Measurements from ENCODE around the gene ZBP1.

The ZBP1 gene

GRCh38 chr20:57620274-57620990 is at the start of gene ZBP1:
Gene ZBP1, minus strand, starts transcription at chr20:57620426. Its CDS starts 131 bp downstream, at chr20:57620295.
- peak in 2 of 3 experiments; percentile 16 to 48 for DNase-seq

- peak in 1 of 3 experiments; percentile 20 for DNase-seq
Observed at GRCh38 chr20:57669632-57670031, 49.4 kb upstream of the ZBP1 start.

GRCh38 chr20:57667924-57668782 is 47.9 kb upstream of the ZBP1 start:
- no peak for DNase-seq

- DNase-seq, result no peak
Observed at GRCh38 chr20:57667388-57667787, 47.2 kb upstream of the ZBP1 start.

GRCh38 chr20:57666834-57667157 is 46.6 kb upstream of the ZBP1 start:
- no peak for DNase-seq

- no peak for DNase-seq
Observed at GRCh38 chr20:57666106-57666833, 46.0 kb upstream of the ZBP1 start.

GRCh38 chr20:57665589-57665971 is 45.4 kb upstream of the ZBP1 start:
- DNase-seq, result no peak

- DNase-seq, result no peak
Observed at GRCh38 chr20:57664924-57665588, 44.8 kb upstream of the ZBP1 start.

GRCh38 chr20:57664476-57664875 is 44.2 kb upstream of the ZBP1 start:
- no peak for DNase-seq

GRCh38 chr20:57663681-57664451 is 43.6 kb upstream of the ZBP1 start:
- DNase-seq, result no peak

GRCh38 chr20:57663241-57663640 is 43.0 kb upstream of the ZBP1 start:
- no peak for DNase-seq

- no peak for DNase-seq
Observed at GRCh38 chr20:57662456-57663240, 42.4 kb upstream of the ZBP1 start.

- no peak for DNase-seq
Observed at GRCh38 chr20:57661746-57662455, 41.7 kb upstream of the ZBP1 start.

GRCh38 chr20:57660922-57661745 is 40.9 kb upstream of the ZBP1 start:
- no peak for DNase-seq

GRCh38 chr20:57660181-57660921 is 40.1 kb upstream of the ZBP1 start:
- no peak for DNase-seq

GRCh38 chr20:57659517-57660180 is 39.4 kb upstream of the ZBP1 start:
- DNase-seq, result no peak

- DNase-seq, result no peak
Observed at GRCh38 chr20:57658833-57659516, 38.7 kb upstream of the ZBP1 start.

GRCh38 chr20:57658447-57658832 is 38.2 kb upstream of the ZBP1 start:
- no peak for DNase-seq
